Measurements from ENCODE around the gene AP1G2. TPM values are rescaled to one million over a fixed set of nuclear protein-coding genes. Genes with fewer than 3 reads are reported as not detected.

Gene AP1G2
- total and polyA plus RNA-seq, 2 of the 13 experiments (the other 11 are each of a cell fraction or from before 2014, with no cell fraction given) = 96.9 to 611 TPM

DNA sequence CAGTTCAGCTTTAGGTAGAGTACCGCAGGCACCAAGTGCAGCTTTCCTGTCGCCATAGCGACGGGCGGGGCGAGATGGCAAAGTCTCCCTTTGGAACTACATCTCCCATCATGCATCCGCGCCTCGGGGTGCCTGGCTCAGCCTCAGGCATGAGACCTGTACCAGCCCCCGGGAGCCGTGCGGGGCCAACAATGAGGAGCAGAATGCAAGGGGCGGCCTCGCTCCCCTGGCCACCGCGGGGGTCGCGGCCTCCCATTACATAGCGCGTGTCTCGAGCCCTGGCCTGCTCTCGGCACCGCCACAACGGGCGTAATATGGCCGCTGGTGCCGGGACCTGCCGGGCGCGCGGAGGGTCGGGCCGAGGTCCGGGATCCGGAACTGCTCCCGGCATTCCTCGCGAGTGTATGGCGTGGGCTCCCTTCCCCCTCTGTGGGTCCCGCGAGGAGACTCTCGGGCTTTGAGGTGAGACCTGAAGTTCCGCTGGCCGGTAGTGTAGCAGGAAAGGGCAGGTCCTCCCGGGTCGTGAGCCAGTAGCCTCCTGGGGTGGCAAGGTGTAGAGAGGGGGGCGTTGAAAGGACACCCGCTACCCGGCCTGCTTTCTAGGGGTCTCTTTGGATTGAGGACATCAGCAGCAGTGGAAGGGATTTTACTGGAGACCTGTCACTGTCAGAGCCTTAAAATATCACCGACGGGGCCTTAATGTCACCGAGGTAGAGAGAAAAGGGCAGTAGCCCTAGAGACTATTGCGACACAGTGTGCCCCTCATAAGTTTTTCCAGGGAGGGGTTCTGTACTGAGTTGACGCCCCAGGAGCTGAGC, 11.5 kb downstream of the AP1G2 start, which contains the start of gene THTPA (continued):
- TF ChIP-seq SKI (IDR thresholded peaks at IDR 0.05; ENCODE audit: partially characterized antibody) (peak; percentile 53), ZNF12 (CRISPR knock-in tag; IDR thresholded peaks at IDR 0.05) (peak; percentile 81), PITX1 (CRISPR knock-in tag; IDR thresholded peaks at IDR 0.05) (peak; percentile 96), ZNF839 (CRISPR knock-in tag; IDR thresholded peaks at IDR 0.05; ENCODE audit: borderline replicate concordance) (peak; percentile 99), GFI1 (CRISPR knock-in tag; IDR thresholded peaks at IDR 0.05; ENCODE audit: borderline replicate concordance) (peak; percentile 70; the same call in 1 of the 2 replicates), TBL1XR1 (IDR thresholded peaks at IDR 0.05; ENCODE audit: borderline replicate concordance, low read length, partially characterized antibody) (peak; percentile 47), TBX2 (CRISPR knock-in tag; IDR thresholded peaks at IDR 0.05; ENCODE audit: borderline replicate concordance) (peak; percentile 96), CBX1 (IDR thresholded peaks at IDR 0.05; ENCODE audit: low read depth) (peak; percentile 35), ZNF17 (CRISPR knock-in tag; IDR thresholded peaks at IDR 0.05) (no peak), BRCA1 (CRISPR knock-in tag; IDR thresholded peaks at IDR 0.05) (peak; percentile 98), CEBPG (CRISPR knock-in tag; IDR thresholded peaks at IDR 0.05) (peak; percentile 63), ZNF605 (CRISPR knock-in tag; IDR thresholded peaks at IDR 0.05) (peak; percentile 100), ZNF563 (CRISPR knock-in tag; IDR thresholded peaks at IDR 0.05) (peak; percentile 98), ZNF761 (CRISPR knock-in tag; conservative IDR thresholded peaks at IDR 0.05) (peak; percentile 98; the same call in 1 of the 2 replicates), NFRKB (IDR thresholded peaks at IDR 0.05) (peak; percentile 73), NR3C1 (CRISPR knock-in tag; IDR thresholded peaks at IDR 0.05) (peak; percentile 92)
- TF ChIP-seq, protein P1, sequence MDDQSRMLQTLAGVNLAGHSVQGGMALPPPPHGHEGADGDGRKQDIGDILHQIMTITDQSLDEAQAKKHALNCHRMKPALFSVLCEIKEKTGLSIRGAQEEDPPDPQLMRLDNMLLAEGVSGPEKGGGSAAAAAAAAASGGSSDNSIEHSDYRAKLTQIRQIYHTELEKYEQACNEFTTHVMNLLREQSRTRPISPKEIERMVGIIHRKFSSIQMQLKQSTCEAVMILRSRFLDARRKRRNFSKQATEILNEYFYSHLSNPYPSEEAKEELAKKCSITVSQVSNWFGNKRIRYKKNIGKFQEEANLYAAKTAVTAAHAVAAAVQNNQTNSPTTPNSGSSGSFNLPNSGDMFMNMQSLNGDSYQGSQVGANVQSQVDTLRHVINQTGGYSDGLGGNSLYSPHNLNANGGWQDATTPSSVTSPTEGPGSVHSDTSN (CRISPR knock-in tag; IDR thresholded peaks at IDR 0.05; ENCODE audit: borderline replicate concordance) = peak; percentile 92; the same call in 1 of the 2 replicates
- TF ChIP-seq, protein P2, sequence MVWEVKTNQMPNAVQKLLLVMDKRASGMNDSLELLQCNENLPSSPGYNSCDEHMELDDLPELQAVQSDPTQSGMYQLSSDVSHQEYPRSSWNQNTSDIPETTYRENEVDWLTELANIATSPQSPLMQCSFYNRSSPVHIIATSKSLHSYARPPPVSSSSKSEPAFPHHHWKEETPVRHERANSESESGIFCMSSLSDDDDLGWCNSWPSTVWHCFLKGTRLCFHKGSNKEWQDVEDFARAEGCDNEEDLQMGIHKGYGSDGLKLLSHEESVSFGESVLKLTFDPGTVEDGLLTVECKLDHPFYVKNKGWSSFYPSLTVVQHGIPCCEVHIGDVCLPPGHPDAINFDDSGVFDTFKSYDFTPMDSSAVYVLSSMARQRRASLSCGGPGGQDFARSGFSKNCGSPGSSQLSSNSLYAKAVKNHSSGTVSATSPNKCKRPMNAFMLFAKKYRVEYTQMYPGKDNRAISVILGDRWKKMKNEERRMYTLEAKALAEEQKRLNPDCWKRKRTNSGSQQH (CRISPR knock-in tag; IDR thresholded peaks at IDR 0.05; ENCODE audit: low read depth) = peak; percentile 96
- TF ChIP-seq, protein P3, sequence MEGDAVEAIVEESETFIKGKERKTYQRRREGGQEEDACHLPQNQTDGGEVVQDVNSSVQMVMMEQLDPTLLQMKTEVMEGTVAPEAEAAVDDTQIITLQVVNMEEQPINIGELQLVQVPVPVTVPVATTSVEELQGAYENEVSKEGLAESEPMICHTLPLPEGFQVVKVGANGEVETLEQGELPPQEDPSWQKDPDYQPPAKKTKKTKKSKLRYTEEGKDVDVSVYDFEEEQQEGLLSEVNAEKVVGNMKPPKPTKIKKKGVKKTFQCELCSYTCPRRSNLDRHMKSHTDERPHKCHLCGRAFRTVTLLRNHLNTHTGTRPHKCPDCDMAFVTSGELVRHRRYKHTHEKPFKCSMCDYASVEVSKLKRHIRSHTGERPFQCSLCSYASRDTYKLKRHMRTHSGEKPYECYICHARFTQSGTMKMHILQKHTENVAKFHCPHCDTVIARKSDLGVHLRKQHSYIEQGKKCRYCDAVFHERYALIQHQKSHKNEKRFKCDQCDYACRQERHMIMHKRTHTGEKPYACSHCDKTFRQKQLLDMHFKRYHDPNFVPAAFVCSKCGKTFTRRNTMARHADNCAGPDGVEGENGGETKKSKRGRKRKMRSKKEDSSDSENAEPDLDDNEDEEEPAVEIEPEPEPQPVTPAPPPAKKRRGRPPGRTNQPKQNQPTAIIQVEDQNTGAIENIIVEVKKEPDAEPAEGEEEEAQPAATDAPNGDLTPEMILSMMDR (CRISPR knock-in tag; IDR thresholded peaks at IDR 0.05) = peak; percentile 41
- TF ChIP-seq, protein P4, sequence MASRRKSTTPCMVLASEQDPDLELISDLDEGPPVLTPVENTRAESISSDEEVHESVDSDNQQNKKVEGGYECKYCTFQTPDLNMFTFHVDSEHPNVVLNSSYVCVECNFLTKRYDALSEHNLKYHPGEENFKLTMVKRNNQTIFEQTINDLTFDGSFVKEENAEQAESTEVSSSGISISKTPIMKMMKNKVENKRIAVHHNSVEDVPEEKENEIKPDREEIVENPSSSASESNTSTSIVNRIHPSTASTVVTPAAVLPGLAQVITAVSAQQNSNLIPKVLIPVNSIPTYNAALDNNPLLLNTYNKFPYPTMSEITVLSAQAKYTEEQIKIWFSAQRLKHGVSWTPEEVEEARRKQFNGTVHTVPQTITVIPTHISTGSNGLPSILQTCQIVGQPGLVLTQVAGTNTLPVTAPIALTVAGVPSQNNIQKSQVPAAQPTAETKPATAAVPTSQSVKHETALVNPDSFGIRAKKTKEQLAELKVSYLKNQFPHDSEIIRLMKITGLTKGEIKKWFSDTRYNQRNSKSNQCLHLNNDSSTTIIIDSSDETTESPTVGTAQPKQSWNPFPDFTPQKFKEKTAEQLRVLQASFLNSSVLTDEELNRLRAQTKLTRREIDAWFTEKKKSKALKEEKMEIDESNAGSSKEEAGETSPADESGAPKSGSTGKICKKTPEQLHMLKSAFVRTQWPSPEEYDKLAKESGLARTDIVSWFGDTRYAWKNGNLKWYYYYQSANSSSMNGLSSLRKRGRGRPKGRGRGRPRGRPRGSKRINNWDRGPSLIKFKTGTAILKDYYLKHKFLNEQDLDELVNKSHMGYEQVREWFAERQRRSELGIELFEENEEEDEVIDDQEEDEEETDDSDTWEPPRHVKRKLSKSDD (CRISPR knock-in tag; IDR thresholded peaks at IDR 0.05; ENCODE audit: low read depth) = peak; percentile 97
- TF ChIP-seq, protein P5, sequence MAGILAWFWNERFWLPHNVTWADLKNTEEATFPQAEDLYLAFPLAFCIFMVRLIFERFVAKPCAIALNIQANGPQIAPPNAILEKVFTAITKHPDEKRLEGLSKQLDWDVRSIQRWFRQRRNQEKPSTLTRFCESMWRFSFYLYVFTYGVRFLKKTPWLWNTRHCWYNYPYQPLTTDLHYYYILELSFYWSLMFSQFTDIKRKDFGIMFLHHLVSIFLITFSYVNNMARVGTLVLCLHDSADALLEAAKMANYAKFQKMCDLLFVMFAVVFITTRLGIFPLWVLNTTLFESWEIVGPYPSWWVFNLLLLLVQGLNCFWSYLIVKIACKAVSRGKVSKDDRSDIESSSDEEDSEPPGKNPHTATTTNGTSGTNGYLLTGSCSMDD (CRISPR knock-in tag; IDR thresholded peaks at IDR 0.05) = peak; percentile 92
